Right forelimb (tissue), 1 donor: ENCODE measurements around the gene APOB.
A peak's percentile ranks its signal among the peaks of the same experiment; 100 is the strongest.

Experiments used
- DNase-seq: peaks from one replicate; pipeline ENCODE4 v3.0.0-alpha.2; 2018

The APOB gene

DNA sequence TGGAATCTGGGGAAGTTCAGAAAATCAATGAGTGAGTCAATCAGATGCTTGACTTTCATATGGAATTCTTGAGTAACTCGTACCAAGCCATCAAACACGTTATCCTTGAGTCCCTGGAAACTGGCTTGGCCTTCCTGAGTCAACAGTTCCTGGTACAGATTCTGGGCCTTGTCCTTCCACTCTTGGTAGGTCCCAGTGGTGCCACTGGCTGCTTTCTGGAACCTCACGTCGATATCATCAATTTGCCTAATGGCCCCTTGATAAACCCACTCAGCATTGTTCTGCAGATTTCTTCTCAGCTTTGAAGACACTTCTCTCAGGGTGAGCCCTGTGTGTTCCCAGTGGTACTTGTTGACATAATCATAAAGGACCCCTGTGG lies 41.1 kb downstream of the APOB start:
- no peak for DNase-seq

DNA sequence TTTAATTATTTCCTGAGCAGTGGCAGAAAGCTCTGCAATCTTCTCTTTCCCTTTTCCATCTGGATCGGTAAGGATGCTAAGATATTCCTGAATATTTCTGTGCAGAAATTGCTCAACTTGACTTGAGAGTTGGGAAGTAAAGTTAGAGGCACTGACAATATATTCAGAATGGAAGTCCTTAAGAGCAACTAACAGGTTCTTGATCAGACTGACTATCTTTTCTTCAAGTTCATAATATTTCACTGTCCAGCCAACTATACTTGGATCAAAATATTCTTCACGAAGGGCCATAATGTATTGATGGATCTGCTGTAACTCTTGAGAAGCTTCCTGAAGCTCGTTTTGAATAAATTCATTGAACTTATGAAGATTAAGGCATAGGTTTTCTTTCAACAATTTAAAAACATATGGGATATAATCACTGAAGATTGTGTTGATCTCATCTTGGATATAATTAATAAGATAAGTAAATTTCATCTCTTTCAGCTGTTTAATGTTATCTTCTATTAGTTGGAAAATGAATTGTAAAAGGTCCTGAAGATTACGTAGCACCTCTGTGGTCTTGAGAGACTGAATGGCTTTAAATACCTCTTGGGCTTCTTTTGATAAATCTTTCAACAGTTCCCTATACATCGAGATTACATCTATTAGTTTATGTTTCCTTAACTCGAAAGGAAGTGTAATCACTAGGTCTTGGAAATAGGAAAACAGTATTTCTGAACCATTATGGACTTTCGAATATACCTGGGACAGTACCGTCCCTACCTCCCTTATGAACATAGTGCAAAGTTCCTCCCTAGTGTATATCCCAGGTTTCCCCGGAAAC lies 41.7 kb downstream of the APOB start:
- no peak for DNase-seq

DNA sequence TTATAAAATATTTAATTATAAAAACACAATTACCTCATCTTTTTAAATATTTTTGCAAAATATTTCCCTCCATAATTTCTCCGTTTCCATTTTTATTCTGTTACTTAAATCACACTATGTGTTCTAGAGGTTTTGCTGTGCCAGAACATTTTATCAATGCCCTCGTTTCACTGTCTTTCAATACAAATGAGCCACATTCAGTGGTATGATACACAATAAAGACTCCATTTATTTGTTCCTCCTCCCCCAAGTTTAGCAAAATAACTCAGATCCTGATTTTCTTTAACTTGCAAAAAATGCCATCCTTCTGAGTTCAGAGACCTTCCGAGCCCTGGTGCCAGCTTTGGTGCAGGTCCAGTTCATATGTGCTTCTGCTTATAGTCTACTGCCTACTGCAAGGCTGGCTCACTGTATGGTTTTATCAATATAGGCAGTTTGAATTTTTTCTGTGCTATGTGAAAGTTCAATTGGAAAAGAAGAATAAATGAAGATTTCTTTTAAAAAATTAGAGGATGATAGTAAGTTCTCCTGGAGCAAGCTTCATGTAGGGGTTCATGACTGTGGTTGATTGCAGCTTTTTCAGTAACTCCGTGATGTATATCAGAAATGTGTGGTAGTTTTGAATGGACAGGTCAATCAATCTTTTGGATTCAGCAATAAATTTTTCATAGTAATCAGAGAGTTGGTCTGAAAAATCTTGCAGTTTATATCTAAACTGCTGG lies 42.5 kb downstream of the APOB start:
- no peak for DNase-seq

DNA sequence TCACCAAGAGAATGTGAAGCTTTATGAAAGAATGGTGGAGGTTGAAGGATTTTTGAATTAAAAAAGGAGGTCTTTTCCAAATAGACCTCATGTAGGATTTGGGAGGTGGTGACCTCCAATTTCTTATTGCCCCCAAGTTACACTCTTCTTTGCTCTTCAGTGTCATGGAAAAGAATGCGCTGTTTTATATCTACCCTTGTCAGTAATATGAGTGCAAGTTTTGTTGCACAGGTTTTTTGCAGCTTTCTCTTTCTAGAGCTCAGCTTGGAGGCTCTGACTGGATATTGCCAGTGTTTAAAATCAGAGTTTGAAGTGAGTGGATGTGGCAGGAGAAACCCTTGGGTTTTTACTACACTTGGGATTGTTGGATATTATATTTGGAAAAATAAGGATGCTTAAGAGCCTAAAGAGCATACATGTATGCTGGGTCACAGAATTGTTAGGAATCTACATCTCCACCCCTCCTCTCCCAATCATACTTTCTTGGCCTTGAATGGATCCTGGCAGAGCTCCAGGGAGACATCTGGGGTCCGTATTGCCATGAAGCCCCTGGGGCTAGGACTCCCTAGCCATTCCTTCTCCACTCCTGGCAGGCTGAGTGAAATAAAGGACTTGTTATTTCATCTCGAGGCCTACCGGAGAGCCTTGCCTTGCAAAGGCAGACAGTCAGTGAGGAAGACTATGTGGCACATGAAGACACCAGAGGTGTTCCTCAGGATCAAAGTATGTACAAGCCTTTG lies 43.8 kb downstream of the APOB start:
- DNase-seq = peak; percentile 58

DNA sequence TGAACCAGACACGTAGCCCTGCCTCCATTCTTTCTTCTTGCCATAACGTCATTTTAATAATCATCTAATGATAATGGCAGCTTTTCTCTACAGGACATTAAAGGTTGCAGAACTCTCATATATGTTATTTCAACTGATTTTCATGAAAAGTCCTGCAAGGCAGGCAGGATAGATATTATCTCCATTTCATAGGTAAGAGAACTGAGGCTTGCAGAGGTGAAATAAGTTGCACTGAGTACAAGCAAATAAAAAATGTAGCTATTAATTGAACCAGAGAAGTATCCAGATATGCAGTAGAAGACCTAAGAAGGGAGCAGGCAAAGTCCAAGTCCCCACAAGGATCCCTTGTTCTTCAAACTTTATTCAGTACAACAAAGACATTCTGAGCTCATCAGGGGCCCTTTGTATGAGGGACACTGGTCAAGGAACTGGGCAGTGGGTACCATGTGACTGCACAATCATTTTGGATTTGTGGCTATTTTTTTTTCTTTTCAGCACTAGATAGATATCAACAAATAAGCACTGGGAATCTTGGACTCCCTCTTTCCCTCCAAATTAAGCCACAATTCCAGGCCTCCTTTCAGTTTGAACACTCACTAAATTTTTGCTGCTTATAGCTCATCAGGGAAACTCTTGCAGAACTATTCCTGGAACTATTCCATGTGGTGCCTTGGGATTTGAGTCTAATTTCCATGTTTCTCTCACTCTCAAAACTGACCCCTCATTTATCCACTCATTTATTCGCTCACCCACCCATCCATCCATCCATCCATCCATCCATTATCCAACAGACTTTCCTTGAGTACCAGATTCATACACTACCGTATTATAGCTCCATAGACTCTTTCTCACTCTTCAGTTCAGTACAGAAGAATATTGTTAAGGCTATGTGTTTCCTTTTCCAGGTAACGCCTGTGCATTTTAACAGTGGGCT lies 44.6 kb downstream of the APOB start:
- no peak for DNase-seq

DNA sequence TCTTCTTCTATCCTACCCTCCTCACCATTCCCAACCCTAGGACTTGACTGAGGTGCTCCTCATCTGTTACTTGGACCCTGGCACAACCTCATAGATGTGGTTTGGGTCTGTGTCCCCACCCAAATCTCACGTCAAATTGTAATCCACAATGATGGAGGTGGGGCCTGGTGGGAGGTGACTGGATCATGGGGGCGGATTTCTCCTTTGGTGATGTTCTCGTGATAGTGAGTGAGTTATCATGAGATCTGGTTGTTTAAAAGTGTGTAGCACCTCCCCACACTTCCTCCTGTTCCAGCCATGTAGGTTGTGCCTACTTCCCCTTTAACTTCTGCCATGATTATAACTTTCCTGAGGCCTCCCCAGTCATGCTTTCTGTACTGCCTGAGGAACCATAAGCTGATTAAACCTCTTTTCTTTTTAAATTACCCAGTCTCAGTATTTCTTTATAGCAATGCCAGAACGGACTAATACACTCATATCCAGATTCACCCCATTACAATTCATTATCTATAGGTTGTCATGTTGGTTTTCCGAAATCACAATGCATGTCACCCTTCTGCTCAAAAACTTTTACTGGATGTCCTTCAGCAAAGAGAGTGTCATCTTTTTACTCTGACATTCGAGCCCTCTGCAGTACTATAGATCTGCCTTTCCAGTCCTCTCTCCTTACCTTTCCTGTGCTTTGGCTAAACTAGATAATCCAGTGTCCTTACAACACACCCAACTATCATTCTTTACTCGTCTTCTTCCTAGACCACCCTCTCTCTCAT lies 45.7 kb downstream of the APOB start:
- no peak for DNase-seq

DNA sequence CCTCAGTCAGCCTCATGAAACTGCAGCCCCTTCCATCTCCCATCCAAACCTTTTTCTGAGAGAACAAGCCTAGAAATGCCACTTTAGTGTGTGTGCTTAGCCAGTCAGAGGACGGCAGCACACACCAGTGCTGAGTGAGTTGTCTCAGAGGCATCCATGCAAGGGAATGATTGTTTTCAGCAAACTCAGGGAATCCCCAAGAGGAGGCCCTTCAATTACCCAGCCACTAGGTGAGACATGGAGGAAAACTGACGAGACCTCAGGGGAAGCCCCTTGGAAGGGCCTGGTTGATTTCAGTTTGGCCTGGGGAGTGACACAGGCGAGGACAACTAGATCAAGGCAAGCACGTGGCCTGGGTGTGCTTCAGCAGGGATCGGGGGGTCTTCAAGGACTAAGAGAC lies 49.7 kb downstream of the APOB start:
- no peak for DNase-seq

DNA sequence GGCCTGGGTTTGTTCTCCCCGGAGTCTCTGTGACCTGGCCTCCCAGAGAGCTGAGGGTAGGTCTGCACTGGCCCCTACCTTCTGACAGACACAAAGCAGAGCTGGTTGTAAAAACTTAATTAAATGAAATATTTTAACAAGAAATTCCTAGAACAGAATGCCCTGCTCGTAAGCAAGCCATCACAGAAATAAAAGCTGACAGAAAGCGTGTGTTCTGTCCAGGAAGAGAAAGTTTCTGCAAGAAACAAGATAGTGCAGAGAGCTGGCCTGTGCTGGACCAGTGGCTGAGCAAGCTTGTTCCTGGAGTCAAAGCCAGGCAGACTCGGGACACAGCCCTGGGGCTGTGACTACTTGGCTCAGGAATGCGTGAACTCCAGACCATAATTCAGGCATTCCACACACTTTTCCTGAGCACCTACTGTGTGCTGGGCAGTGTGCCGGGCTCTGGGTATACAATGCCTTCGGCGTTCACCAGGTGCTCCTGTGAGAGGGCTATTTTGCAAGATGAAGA lies 51.6 kb downstream of the APOB start:
- no peak for DNase-seq

DNA sequence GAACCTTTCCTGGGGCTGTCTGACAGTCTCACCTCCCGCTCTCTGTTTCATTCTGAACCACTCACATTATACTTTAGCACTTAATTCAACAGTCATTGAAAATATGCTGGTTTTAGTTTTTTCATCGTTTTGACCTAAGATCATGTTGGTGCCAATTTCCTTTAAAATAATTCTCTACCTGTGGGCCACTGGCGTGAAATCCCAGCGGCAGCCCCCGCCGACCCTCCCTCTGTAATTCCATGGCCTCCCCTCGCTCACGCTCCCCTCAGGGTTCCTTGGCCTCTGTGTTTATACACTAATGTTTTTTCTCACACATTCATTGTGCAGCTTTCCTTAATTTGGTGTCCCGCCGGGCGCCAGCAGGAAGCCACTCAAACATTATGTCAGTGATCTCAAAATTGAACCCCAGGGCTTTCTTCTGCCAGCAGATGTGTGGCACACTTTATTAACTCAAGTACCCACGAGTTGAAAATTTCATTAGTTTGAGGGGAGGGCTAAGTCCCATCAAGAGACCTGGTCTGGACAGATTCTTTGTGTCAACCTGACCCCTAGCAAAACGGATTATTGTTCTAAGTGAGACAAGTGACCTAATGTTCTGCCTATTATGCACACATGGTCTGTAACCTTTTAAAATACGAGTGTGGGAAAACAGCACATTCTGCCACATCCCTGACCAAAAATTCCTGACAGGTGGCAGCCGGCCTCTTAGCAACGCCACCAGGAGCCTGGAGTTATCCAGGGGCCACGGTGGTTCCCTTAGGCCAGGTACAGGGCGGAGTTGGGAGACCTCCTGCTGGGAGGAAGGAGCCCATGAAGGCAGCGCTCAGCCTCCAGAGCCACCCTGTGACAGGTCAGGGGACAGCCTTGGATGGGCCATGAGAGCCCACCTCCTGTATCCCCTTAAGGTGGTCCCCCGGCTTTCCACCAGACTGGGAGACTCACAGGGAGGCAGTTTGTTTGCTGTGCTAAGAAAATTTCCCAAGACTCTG lies 53.1 kb downstream of the APOB start:
- no peak for DNase-seq

DNA sequence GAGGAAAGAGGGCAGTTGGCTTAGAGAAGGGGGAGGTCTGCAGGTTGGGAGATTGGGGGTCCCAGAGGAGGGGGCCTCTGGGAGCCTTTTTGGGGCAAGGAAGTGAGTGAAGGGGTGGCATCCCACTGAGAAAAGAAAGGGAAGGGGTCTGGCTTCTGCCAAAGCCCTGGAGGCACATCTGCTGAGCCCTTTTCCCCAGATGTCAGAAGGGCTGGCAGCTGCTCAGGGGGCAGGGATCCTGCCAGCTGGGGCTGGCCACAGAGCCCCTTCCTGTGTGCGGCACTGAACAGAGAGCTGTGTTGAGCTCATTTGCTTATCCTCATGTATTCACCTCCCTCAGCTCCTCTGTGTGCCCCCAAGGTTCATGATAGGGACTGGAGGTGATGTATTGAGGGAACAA lies 54.5 kb downstream of the APOB start:
- DNase-seq = peak; percentile 33

DNA sequence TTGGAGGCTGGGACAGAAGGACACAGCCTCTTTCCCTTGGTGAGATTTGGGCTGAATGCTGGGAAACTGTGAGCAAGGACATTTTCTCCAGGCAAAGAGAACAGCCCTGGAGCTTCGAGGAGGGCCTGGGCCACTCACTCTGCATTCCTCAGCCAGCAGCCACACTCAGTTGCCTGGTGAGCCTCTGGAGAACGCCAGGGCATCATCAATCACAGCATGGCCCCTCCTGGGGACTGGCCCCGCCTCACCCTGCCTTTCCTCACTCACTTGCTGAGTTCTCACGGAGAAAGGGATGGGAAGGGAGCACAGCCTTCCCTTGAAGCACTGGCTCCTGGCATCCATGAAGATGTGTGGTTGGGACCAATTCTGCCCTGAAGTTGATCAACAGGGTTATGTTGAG lies 55.0 kb downstream of the APOB start:
- no peak for DNase-seq

DNA sequence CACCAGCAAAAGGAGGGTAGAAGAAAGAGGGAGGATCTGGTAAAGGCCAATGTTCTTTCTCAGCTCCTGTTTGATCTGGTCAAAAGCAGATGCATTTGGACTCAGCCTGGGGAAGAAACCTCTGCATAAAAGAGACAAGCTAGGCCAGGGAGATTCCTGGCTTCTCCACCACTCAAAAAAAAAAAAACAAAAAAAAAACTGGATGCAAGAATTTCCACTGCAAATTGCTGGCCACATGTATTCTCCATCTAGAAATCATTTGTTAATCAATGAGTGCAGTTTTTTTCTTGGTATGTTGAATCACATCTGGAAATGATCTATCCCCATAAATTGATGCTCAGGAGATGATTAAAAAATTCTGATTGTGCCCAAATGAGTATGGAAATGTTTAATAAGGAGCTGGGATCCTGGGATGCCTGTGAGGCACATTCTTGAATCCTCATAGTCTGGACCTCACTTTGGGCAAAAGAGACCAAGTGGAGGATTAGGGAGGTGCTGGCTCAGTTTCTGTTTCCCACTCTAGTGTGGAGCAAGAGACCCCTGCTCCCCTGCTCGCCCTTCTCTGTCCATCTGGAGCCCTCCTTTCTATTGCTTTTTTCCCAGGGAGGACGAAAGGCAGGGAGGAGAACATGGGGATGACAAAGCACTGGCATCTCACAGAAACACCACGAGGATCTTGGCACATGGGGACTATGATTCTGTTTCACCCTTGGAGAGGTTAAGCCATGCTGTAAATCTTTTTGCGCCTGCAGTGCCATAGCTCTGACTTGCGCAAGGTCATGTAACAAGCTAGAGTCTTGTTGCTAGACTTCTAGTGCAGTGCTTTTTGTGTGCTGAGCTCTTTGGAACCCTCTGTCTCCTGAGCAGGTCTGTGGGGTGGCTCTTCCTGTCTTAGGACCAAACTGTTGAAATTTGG lies 57.6 kb downstream of the APOB start:
- peak; percentile 32 for DNase-seq

DNA sequence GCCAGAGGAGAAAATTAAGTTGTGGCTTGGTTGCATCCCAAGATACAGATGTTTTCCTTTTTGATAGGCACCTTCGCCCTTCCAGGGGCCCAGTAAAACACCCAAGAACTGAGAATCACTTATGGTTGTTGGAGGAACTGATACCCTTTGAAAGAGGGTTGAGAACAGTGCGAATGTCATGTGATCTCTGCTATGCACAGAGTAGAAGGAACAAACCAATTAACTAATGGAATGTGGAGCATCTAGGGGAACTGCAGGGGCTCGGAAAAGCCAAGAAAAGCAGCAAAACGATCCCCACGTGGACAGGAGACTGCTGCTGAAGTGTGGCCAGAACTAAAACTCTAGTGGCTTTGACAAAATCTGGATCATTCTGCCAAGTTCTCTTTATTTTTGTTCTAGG lies 58.8 kb downstream of the APOB start:
- DNase-seq = peak; percentile 39

DNA sequence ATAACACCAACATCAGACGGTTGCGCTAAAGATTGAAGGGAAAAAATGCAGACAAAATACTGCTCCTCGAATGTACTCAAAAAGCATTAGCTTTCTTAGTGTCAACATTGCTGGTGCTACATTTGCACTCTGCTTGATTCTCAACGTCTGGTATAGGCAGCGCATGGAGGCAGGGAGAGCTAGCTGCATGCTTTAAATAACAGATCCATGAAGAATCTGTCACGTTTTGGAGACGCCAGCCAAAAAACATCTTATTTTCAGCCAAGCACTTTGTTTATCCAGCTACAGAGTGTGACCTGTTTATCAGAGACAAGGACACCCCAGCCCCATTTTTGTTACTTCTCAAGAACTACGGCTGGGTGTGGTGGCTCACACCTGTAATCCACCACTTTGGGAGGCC lies 59.5 kb downstream of the APOB start:
- no peak for DNase-seq

DNA sequence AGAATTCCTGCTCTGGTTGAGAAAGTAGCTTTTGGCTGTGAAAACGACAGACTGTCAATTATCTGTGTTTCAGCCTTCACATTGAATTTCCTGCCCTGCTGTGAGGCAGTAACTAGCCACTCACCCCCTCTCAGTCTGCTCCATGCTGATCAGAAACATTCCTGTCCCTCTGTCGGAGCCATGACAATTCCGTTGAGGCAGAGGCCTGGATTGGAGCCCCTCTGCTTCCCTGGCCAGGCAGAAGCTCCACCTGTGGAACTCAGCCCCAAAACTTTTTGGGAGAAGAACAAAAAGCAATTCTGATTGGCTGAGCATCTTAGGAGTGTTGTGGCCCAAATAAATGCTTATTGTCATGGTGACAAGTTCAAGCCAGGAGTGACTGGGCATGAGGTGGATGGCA lies 60.0 kb downstream of the APOB start:
- no peak for DNase-seq

DNA sequence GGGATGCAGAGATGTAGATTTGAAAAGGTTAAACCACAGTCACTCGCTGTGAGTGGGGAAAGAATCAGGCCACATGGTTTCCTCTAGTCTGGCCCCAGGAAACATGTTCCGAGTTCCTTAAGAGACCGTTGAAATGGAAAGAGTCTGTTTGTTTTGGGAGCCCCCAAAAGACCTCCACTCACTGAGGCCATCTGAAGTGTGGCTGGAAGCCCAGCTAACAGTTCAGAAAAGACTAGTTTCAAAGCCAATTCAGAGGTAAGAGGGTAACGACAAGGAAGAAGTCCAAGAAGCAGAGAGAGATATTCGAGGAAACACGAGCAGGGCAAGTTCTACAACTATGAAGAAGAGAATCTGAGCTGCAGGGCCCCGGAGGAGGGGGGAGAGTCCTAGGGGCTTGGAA lies 61.0 kb downstream of the APOB start:
- DNase-seq = no peak

DNA sequence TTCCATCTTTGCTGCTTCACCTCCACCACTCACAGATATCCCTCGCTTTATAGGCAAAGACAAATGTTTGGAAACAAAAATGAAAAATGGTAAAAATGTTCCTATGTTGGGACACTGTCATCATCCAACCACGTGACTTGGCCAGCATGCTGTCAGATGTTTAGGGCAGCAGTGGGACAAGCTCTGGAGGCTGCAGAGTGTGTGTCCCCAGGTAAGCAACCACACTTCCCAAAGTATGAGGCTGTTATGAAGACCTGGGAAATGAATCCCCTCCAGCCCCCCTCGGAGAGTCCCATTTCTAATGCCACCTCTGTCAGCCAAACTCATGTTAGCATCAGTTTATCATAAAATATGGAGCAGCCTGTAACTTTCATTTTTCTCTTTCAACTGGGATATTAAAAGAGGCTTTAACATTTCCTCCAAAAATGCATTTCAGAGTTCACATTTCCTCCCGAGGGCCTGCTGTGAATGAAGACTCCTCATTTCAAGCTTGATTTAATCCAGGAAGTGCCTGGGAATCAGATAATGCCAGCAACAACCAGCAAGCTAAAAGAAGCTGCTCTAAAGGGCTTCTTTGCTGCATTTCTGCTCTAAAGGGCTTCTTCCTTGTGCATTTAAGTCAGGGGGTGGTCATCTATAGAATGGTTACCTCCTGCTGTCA lies 66.2 kb downstream of the APOB start:
- no peak for DNase-seq

DNA sequence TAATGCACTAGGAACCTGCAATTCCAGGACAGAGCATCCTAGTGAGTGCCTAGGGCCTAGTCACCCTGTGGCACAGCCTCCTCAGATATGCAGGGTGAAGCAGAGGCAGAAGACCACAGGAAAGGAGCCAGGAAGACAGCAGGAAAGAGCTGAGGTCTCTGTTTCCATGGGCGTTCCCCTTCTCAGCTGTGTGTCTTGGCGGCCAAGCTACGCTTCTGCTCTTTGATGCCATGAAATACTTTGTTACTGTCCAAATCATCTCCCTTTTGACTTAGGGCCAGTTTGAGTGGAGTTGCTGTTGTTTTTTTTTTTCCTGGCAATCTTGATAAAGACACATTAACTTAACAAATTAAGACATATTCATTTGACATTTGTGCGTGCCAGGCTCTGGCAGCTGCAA lies 67.3 kb downstream of the APOB start:
- no peak for DNase-seq
